Stimulated activated CD8-positive, alpha-beta memory T cell treated with anti-CD3 and anti-CD28 coated beads, Interleukin-2, amount 100 ng/mL, for 48 hours (primary cell): ENCODE measurements around the gene PCSK9.

Experiments used
- DNase-seq, 2 donors: peaks; one replicate each; pipeline ENCODE4 v3.0.0-alpha.2; 2020; ENCODE audit warnings: low read depth in 2 of 2

PCSK9 gene

GRCh38 chr1:55059302-55060132 is 20.2 kb downstream of the PCSK9 start:
- DNase-seq, result no peak

- no peak for DNase-seq
These were observed 21.0 kb downstream of the PCSK9 start for GRCh38 chr1:55060133-55060999.

- DNase-seq, result no peak
These were observed 21.8 kb downstream of the PCSK9 start for GRCh38 chr1:55061000-55061705.

GRCh38 chr1:55061706-55062321 is 22.5 kb downstream of the PCSK9 start:
- DNase-seq, result no peak

GRCh38 chr1:55062801-55063576 is 23.6 kb downstream of the PCSK9 start:
- DNase-seq, result no peak

- no peak for DNase-seq
These were observed 24.2 kb downstream of the PCSK9 start for GRCh38 chr1:55063577-55063942.

GRCh38 chr1:55064071-55064581 is 24.8 kb downstream of the PCSK9 start:
- no peak for DNase-seq

- DNase-seq, result no peak
These were observed 25.5 kb downstream of the PCSK9 start for GRCh38 chr1:55064861-55065263.

- no peak for DNase-seq
These were observed 26.3 kb downstream of the PCSK9 start for GRCh38 chr1:55065648-55066047.

GRCh38 chr1:55067022-55067778 is 27.9 kb downstream of the PCSK9 start:
- DNase-seq, result no peak

- DNase-seq, result no peak
These were observed 28.6 kb downstream of the PCSK9 start for GRCh38 chr1:55067914-55068313.

- no peak for DNase-seq
These were observed 29.3 kb downstream of the PCSK9 start for GRCh38 chr1:55068638-55069037.

GRCh38 chr1:55069280-55069679 is 29.9 kb downstream of the PCSK9 start:
- no peak for DNase-seq

- DNase-seq, result no peak
These were observed 31.2 kb downstream of the PCSK9 start for GRCh38 chr1:55070293-55071164.

GRCh38 chr1:55071477-55071876 is 32.1 kb downstream of the PCSK9 start:
- no peak for DNase-seq

GRCh38 chr1:55073187-55073916 is 34.0 kb downstream of the PCSK9 start:
- DNase-seq, result no peak

- DNase-seq, result no peak
These were observed 35.1 kb downstream of the PCSK9 start for GRCh38 chr1:55074455-55074854.

- DNase-seq, result no peak
These were observed 37.0 kb downstream of the PCSK9 start for GRCh38 chr1:55076356-55076755.
